Keratinocyte (primary cell): ENCODE measurements around the gene ALAS2. TPM values are rescaled to one million over a fixed set of nuclear protein-coding genes. Genes with fewer than 3 reads are reported as not detected.
"Not testable (repeated sequence)": the region's sequence is repeated elsewhere in the genome, so short reads cannot be mapped to it uniquely, and the experiment has no call there.

Experiments used
- DNase-seq: peaks from one replicate; pipeline ENCODE4 v3.0.0-alpha.2; 2011; ENCODE audit warnings: low read depth, missing footprints, low spot score
- FAIRE-seq: peaks from 2 replicates; lab custom pipeline; 2011; peaks lifted over from hg19 to GRCh38; lab: Jason Lieb, UNC
- H2AFZ ChIP-seq: 2 replicates; pipeline ENCODE4 v1.6.0; 2012; ENCODE audit warnings: low read length, control low read depth, inconsistent platforms; ENCODE audit not compliant: control insufficient read depth
- H3K27ac ChIP-seq: 2 replicates; pipeline ENCODE4 v1.5.1; 2011; ENCODE audit warnings: low read length; ENCODE audit not compliant: control insufficient read depth, insufficient read depth
- H3K27me3 ChIP-seq: 3 replicates; pipeline ENCODE4 v1.6.0; 2011; ENCODE audit warnings: low read length; ENCODE audit not compliant: control insufficient read depth, insufficient read depth; ENCODE audit errors: extremely low read depth
- H3K36me3 ChIP-seq, 2 experiments: 2 replicates in 1 of 2; 3 replicates in 1 of 2; pipeline ENCODE4 v1.5.1; 2011; ENCODE audit warnings: low read length in 2 of 2, mild to moderate bottlenecking in 1 of 2; ENCODE audit not compliant: control insufficient read depth in 2 of 2, insufficient read depth in 2 of 2; ENCODE audit errors: extremely low read depth in 1 of 2
- H3K4me1 ChIP-seq: 3 replicates; pipeline ENCODE4 v1.5.1; 2011; ENCODE audit warnings: low read length; ENCODE audit not compliant: control insufficient read depth, insufficient read depth; ENCODE audit errors: extremely low read depth
- H3K4me2 ChIP-seq: 3 replicates; pipeline ENCODE4 v1.6.0; 2011; ENCODE audit warnings: low read depth, low read length; ENCODE audit not compliant: control insufficient read depth, insufficient read depth; ENCODE audit errors: extremely low read depth
- H3K4me3 ChIP-seq, 3 experiments: fragments of 200-600 bp in 1 of 3; sonication (generic) in 1 of 3; 2 replicates in 2 of 3; 3 replicates in 1 of 3; pipeline ENCODE4 v1.5.1; 2011 to 2016; ENCODE audit warnings: low read length in 3 of 3, mild to moderate bottlenecking in 3 of 3, control low read depth in 2 of 3, inconsistent platforms in 1 of 3, low read depth in 1 of 3, mixed read lengths in 1 of 3, mixed run types in 1 of 3, moderate library complexity in 1 of 3; ENCODE audit not compliant: control insufficient read depth in 2 of 3, insufficient read depth in 2 of 3; ENCODE audit errors: extremely low read depth in 1 of 3
- H3K79me2 ChIP-seq: 2 replicates; pipeline ENCODE4 v1.6.0; 2012; ENCODE audit warnings: low read length; ENCODE audit not compliant: control insufficient read depth, insufficient read depth
- H3K9ac ChIP-seq: 3 replicates; pipeline ENCODE4 v1.6.0; 2011; ENCODE audit warnings: low read length; ENCODE audit not compliant: control insufficient read depth, insufficient read depth; ENCODE audit errors: extremely low read depth
- H3K9me1 ChIP-seq: 3 replicates; pipeline ENCODE4 v1.6.0; 2011; ENCODE audit warnings: low read length; ENCODE audit not compliant: control insufficient read depth, insufficient read depth; ENCODE audit errors: extremely low read depth
- H3K9me3 ChIP-seq: 2 replicates; pipeline ENCODE4 v1.5.1; 2012; ENCODE audit warnings: low read depth, low read length; ENCODE audit not compliant: control insufficient read depth
- H4K20me1 ChIP-seq: 3 replicates; pipeline ENCODE4 v1.6.0; 2011; ENCODE audit warnings: low read length; ENCODE audit not compliant: control insufficient read depth, insufficient read depth; ENCODE audit errors: extremely low read depth
- CTCF ChIP-seq, 3 experiments: IDR thresholded peaks in 1 of 3; conservative IDR thresholded peaks in 1 of 3; optimal IDR thresholded peaks in 1 of 3; 2 replicates in 2 of 3; 3 replicates in 1 of 3; pipeline versions ENCODE3 to v1.5.1; 2011; ENCODE audit warnings: low read length in 3 of 3, mild to moderate bottlenecking in 3 of 3, moderate library complexity in 2 of 3, control low read depth in 1 of 3, inconsistent platforms in 1 of 3; ENCODE audit not compliant: insufficient read depth in 2 of 3; ENCODE audit errors: extremely low read depth in 1 of 3
- EZH2 ChIP-seq: IDR thresholded peaks from one replicate; pipeline ENCODE4 v1.6.1; 2012; ENCODE audit warnings: inconsistent platforms, mild to moderate bottlenecking, low read length, moderate library complexity
- dilution Hi-C: fragments of 300-500 bp; cut with MboI; formaldehyde crosslinking; loops from one replicate; pipeline ENCODE4 v1.7.0; 2020; ENCODE audit warnings: low sequenced_read_pairs; ENCODE audit not compliant: extremely low pct_ligation_motif_present
- polyA plus RNA-seq, 5 experiments: library from polyadenylated mRNA; depleted of rRNA in 3 of 5; stranded (reverse) in 3 of 5; stranded (forward) in 1 of 5; unstranded in 1 of 5; fragments of >200 nt; gene quantifications; 1 replicate in 1 of 5; 2 replicates in 3 of 5; 3 replicates in 1 of 5; pipeline versions ENCODE4 v1.2.1 to v1.2.3, GENCODE V29; 2011 to 2012; ENCODE audit warnings: missing spikeins in 2 of 5, low read depth in 1 of 5, low replicate concordance in 1 of 5

The ALAS2 gene
- polyA plus RNA-seq, 1 donor (not counting 4 experiments of a cell fraction or from before 2014, with no cell fraction given): not detected

GRCh38 chrX:55072286-55072685 is 41.5 kb upstream of the ALAS2 start:
- H3K79me2 ChIP-seq: no peaks in the 10 kb centered on the region
- no peaks in the 10 kb centered on the region for H3K9me1 ChIP-seq
- no peak overlapping the region for H3K27ac ChIP-seq
- H2AFZ ChIP-seq: no peak overlapping the region
- H3K9ac ChIP-seq: no peak overlapping the region
- no peaks in the 10 kb centered on the region for H3K4me1 ChIP-seq
- H3K4me2 ChIP-seq: no peak overlapping the region
- H3K36me3 ChIP-seq: no peaks in the 10 kb centered on the region
- TF ChIP-seq EZH2 (no peak), CTCF (optimal IDR thresholded peaks at IDR 0.05 in 1 of 3, IDR thresholded peaks at IDR 0.05 in 1 of 3, conservative IDR thresholded peaks at IDR 0.05 in 1 of 3; ENCODE audit: extremely low read depth in 1 of 3, insufficient read depth in 2 of 3, low read length in 3 of 3) (no peak)
- FAIRE-seq: no peak
- no peak for DNase-seq
- no peaks in the 10 kb centered on the region for H3K9me3 ChIP-seq
- no peaks in the 10 kb centered on the region for H4K20me1 ChIP-seq
- no peak overlapping the region for H3K4me3 ChIP-seq
- no peaks in the 10 kb centered on the region for H3K27me3 ChIP-seq
- dilution Hi-C loops: no loop called here

- H3K4me1 ChIP-seq, H3K9ac ChIP-seq, H3K36me3 ChIP-seq, H3K9me3 ChIP-seq, H3K27me3 ChIP-seq, H4K20me1 ChIP-seq, H3K4me2 ChIP-seq, H3K27ac ChIP-seq, H3K9me1 ChIP-seq, DNase-seq, H2AFZ ChIP-seq, H3K79me2 ChIP-seq, H3K4me3 ChIP-seq, dilution Hi-C loops, FAIRE-seq: not testable (repeated sequence)
Observed at GRCh38 chrX:55067180-55067579, 36.4 kb upstream of the ALAS2 start.

- Histone ChIP-seq H3K9me1 (no peaks in the 10 kb centered on the region), H2AFZ (no peak overlapping the region), H4K20me1 (no peaks in the 10 kb centered on the region), H3K9me3 (no peaks in the 10 kb centered on the region), H3K4me2 (no peak overlapping the region), H3K36me3 (no peaks in the 10 kb centered on the region), H3K4me1 (no peaks in the 10 kb centered on the region), H3K27ac (no peak overlapping the region), H3K79me2 (no peaks in the 10 kb centered on the region), H3K4me3 (no peak overlapping the region), H3K27me3 (no peaks in the 10 kb centered on the region), H3K9ac (no peak overlapping the region)
- TF ChIP-seq EZH2: no peak
- peak; percentile 51 to 71 (median 70) for TF ChIP-seq CTCF (optimal IDR thresholded peaks at IDR 0.05 in 1 of 3, IDR thresholded peaks at IDR 0.05 in 1 of 3, conservative IDR thresholded peaks at IDR 0.05 in 1 of 3; ENCODE audit: extremely low read depth in 1 of 3, insufficient read depth in 2 of 3, low read length in 3 of 3)
- FAIRE-seq: no peak
- DNase-seq: no peak
- dilution Hi-C loops: no loop called here
Observed at GRCh38 chrX:55057675-55058249, 27.0 kb upstream of the ALAS2 start.
